GM21576 (cell line): ENCODE results near the gene COG8.
"Not testable (repeated sequence)": the region's sequence is repeated elsewhere in the genome, so short reads cannot be mapped to it uniquely, and the experiment has no call there.

ENCODE experiments used
- ATAC-seq: cut with Tn5 transposase; IDR thresholded peaks from one replicate; pipeline ENCODE4 v1.9.1; 2021; ENCODE audit warnings: mild to moderate bottlenecking, moderate library complexity; ENCODE audit not compliant: unreplicated experiment

The COG8 gene

GRCh38 chr16:69319826-69320739 lies 19.3 kb downstream of the COG8 start:
- no peak for ATAC-seq

- ATAC-seq: no peak
These were observed 20.0 kb downstream of the COG8 start for GRCh38 chr16:69319381-69319780.

GRCh38 chr16:69318911-69319289 lies 20.5 kb downstream of the COG8 start:
- ATAC-seq: no peak

- ATAC-seq: no peak
These were observed 21.0 kb downstream of the COG8 start for GRCh38 chr16:69318177-69318910.

GRCh38 chr16:69316595-69317034 lies 22.7 kb downstream of the COG8 start:
- no peak for ATAC-seq

- ATAC-seq: no peak
These were observed 23.7 kb downstream of the COG8 start for GRCh38 chr16:69315486-69316311.

- ATAC-seq: no peak
These were observed 24.8 kb downstream of the COG8 start for GRCh38 chr16:69314534-69314933.

- no peak for ATAC-seq
These were observed 25.9 kb downstream of the COG8 start for GRCh38 chr16:69313469-69313868.

- peak; percentile 30 for ATAC-seq
These were observed 27.6 kb downstream of the COG8 start for GRCh38 chr16:69311533-69312387.

GRCh38 chr16:69310653-69311532 lies 28.5 kb downstream of the COG8 start, which contains the start of gene VPS4A:
VPS4A (plus strand) TSS chr16:69311350; CDS start chr16:69311512, 162 bp downstream.
- peak; percentile 94 for ATAC-seq

GRCh38 chr16:69309316-69309715 lies 30.0 kb downstream of the COG8 start:
- no peak for ATAC-seq

- ATAC-seq: no peak
These were observed 31.5 kb downstream of the COG8 start for GRCh38 chr16:69307856-69308255.

GRCh38 chr16:69307091-69307490 lies 32.3 kb downstream of the COG8 start:
- no peak for ATAC-seq

GRCh38 chr16:69306031-69306430 lies 33.3 kb downstream of the COG8 start:
- no peak for ATAC-seq

GRCh38 chr16:69302301-69302700 lies 37.1 kb downstream of the COG8 start:
- no peak for ATAC-seq

- no peak for ATAC-seq
These were observed 37.5 kb downstream of the COG8 start for GRCh38 chr16:69301861-69302260.

- no peak for ATAC-seq
These were observed 38.2 kb downstream of the COG8 start for GRCh38 chr16:69301187-69301586.

GRCh38 chr16:69298261-69298660 lies 41.1 kb downstream of the COG8 start:
- no peak for ATAC-seq

- ATAC-seq: not testable (repeated sequence)
These were observed 42.6 kb downstream of the COG8 start for GRCh38 chr16:69296771-69297170.
